ENCODE data around the gene CD84. TPM values are rescaled to one million over a fixed set of nuclear protein-coding genes. Genes with fewer than 3 reads are reported as not detected.
"Not testable (repeated sequence)": the region's sequence is repeated elsewhere in the genome, so short reads cannot be mapped to it uniquely, and the experiment has no call there.

Gene CD84
- total RNA-seq, result 10 to 100 TPM in 1 of 4 donors, 1 to 10 TPM in 3; 2.4 to 12.0 (median 6.2) TPM

GRCh38 chr1:160579216-160579701 lies at the start of gene CD84:
TSS of gene CD84 (minus strand) at chr1:160579496. CDS start at chr1:160579437, 59 bp downstream.
- no peaks in the 10 kb centered on the region for H3K36me3 ChIP-seq
- H3K9me3 ChIP-seq, result peaks cover 0 to 7% (median 0%) of the 10 kb centered on the region in 4 donors
- no peak for DNase-seq (ENCODE audit: low spot score in 2 of 2)
- peak within 1 kb of the TSS in 3 of 4 donors; percentile 37 to 73 (median 54) for H3K27ac ChIP-seq
- H3K4me3 ChIP-seq, result peak within 1 kb of the TSS in 3 of 4 donors; percentile 12 to 34 (median 14)
- TF ChIP-seq EP300 (IDR thresholded peaks at IDR 0.05) (peak in 1 of 2 donors; percentile 12), POLR2A (IDR thresholded peaks at IDR 0.05) (no peak)
- TF ChIP-seq, protein P1, sequence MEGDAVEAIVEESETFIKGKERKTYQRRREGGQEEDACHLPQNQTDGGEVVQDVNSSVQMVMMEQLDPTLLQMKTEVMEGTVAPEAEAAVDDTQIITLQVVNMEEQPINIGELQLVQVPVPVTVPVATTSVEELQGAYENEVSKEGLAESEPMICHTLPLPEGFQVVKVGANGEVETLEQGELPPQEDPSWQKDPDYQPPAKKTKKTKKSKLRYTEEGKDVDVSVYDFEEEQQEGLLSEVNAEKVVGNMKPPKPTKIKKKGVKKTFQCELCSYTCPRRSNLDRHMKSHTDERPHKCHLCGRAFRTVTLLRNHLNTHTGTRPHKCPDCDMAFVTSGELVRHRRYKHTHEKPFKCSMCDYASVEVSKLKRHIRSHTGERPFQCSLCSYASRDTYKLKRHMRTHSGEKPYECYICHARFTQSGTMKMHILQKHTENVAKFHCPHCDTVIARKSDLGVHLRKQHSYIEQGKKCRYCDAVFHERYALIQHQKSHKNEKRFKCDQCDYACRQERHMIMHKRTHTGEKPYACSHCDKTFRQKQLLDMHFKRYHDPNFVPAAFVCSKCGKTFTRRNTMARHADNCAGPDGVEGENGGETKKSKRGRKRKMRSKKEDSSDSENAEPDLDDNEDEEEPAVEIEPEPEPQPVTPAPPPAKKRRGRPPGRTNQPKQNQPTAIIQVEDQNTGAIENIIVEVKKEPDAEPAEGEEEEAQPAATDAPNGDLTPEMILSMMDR (IDR thresholded peaks at IDR 0.05), result no peak
- 49 to 65% methylated on average over 3 of the region's 3 CpGs for WGBS, 2 donors
- peaks cover 0 to 6% (median 0%) of the 10 kb centered on the region in 4 donors for H3K4me1 ChIP-seq
- no peaks in the 10 kb centered on the region for H3K27me3 ChIP-seq

GRCh38 chr1:160628799-160629263 lies 49.5 kb upstream of the CD84 start:
- Histone ChIP-seq H3K4me3 (no peak overlapping the region), H3K4me1 (peaks cover 0 to 21% (median 7%) of the 10 kb centered on the region in 4 donors), H3K27ac (peak overlapping the region in 1 of 4 donors; percentile 60), H3K27me3 (no peaks in the 10 kb centered on the region), H3K36me3 (no peaks in the 10 kb centered on the region), H3K9me3 (no peaks in the 10 kb centered on the region)
- no peak for DNase-seq (ENCODE audit: low spot score in 2 of 2)
- TF ChIP-seq POLR2A (IDR thresholded peaks at IDR 0.05), result no peak
- no peak for TF ChIP-seq EP300 (IDR thresholded peaks at IDR 0.05)
- TF ChIP-seq, protein P1 (IDR thresholded peaks at IDR 0.05), result no peak
- WGBS, 2 donors, result 61 to 69% methylated on average over 8 of the region's 8 CpGs

- H3K9me3 ChIP-seq; H3K27me3 ChIP-seq; H3K36me3 ChIP-seq; H3K4me3 ChIP-seq; H3K27ac ChIP-seq; DNase-seq (ENCODE audit: low spot score in 2 of 2): not testable (repeated sequence)
- H3K4me1 ChIP-seq, result peaks cover 0 to 25% (median 12%) of the 10 kb centered on the region in 4 donors
- 92 to 93% methylated on average over 4 of the region's 4 CpGs for WGBS, 2 donors
These were observed 48.5 kb upstream of the CD84 start for GRCh38 chr1:160627677-160628289.

DNA sequence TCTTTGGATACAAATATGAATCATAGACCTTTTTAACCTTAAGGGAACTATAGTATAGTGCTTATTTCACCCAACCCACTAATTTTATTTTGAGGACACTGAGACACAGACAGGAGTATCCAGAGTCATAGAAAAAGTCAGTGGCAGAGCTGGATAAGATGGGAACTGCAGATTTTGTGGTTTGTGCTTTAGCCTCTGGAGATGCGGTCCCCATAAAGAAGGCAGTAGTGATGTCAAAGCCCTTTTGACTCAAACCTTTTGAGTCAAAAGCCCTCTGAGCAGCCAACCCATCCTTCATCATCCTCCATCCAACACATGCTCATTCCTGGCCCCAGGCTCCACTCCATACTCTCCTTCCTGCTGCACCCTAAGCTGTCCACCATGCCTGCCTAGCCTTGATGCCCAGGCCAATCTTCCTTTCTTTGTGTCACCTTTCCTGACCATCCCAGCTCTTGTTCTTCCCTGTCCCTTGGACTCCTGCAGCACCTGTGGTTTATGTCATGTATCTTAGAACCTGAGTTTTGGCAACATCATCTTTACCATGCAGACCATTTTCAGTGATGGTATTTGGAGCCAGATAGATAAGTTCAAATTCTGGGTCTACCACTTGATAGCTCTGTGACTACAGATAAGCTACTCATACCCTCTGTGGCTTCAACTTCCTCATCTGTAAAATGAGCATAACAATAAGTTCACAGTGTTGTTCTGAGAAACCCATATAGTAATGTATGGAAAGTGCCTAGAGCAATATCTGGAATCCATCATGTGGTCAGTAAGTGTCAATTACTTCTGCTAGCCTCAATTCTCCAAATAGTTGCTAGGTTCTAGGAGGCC lies 47.4 kb upstream of the CD84 start:
- Histone ChIP-seq H3K4me3 (no peak overlapping the region), H3K4me1 (peaks cover 0 to 30% (median 12%) of the 10 kb centered on the region in 4 donors), H3K27me3 (no peaks in the 10 kb centered on the region), H3K9me3 (no peaks in the 10 kb centered on the region), H3K27ac (no peak overlapping the region), H3K36me3 (no peaks in the 10 kb centered on the region)
- WGBS, 2 donors, result 100% methylated on average over 1 of the region's 1 CpG
- TF ChIP-seq POLR2A (IDR thresholded peaks at IDR 0.05) (no peak), EP300 (IDR thresholded peaks at IDR 0.05) (no peak)
- TF ChIP-seq, protein P1 (IDR thresholded peaks at IDR 0.05), result no peak
- DNase-seq (ENCODE audit: low spot score in 2 of 2), result no peak

DNA sequence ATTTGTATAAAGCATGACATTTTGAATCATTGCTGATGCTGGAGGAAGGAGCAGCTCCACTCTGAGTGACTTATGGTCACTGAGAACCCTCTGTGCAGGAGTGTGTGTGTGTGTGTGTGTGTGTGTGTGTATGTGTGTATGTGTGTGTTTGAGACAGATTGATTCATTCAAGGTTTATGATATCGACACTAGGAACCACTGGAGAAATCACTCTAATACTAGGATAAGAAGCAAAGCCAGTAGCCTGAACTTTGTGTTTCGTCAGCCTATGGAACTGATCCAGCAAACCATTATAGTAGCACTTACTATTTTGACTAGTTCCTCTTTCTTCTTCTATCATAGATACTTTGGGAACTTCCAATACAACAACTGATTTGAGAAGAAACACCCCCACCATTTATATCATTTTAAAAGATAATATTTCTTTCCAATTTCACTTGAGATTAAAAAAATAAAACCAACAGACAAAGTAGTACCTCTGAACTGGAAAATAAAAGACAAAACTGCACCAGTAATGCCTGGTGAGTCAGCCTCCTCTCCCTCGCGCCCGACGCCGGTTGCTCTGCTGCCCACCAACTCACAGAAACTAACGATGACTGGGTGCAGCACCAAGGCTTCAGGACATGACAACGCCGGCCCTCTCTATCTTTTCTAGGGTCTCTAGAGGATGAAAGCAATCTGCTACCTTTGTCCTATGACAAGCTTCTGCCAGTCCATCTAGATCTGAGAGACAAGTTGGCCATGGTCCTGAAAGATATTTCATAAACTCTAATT lies 46.6 kb upstream of the CD84 start:
- Histone ChIP-seq H3K4me3 (no peak overlapping the region), H3K36me3 (no peaks in the 10 kb centered on the region), H3K4me1 (peaks cover 0 to 30% (median 12%) of the 10 kb centered on the region in 4 donors), H3K27me3 (no peaks in the 10 kb centered on the region), H3K9me3 (no peaks in the 10 kb centered on the region), H3K27ac (no peak overlapping the region)
- DNase-seq (ENCODE audit: low spot score in 2 of 2), result peak in 1 of 2 donors; percentile 33
- TF ChIP-seq, protein P1 (IDR thresholded peaks at IDR 0.05), result no peak
- no peak for TF ChIP-seq POLR2A (IDR thresholded peaks at IDR 0.05)
- TF ChIP-seq EP300 (IDR thresholded peaks at IDR 0.05), result no peak
- WGBS, 2 donors, result 83 to 86% methylated on average over 10 of the region's 10 CpGs
